ENCODE measurements around the gene ZXDA. TPM values are rescaled to one million over a fixed set of nuclear protein-coding genes. Genes with fewer than 3 reads are reported as not detected.
A peak's percentile ranks its signal among the peaks of the same experiment; 100 is the strongest.

The ZXDA gene
- total RNA-seq, 4 donors from 2014 or later: 4.4 to 19.9 (median 12.1) TPM

DNA sequence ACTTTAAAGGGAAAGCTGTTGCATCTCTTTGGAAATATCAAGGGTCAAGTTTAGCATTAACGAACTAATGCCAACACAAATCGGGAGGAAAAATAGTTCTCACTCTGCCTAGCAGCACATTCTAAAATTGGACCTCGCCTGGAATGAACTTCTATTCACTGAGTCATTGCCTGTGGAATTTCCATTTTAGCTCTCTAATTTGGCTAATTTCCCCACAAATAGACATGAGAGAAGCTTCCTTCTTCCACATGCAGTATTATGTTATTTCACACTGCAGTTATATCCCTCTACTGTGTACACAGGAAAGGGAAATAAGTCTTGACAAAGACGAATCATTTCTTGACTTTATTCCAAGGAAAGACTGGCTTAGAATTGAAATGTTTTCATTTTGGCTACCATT is 9.3 kb downstream of the ZXDA start:
- no peaks in the 10 kb centered on the region for H3K36me3 ChIP-seq
- H3K27ac ChIP-seq: peak overlapping the region in 1 of 2 donors; percentile 45
- intact Hi-C loops (cut with DNase I; ENCODE audit: low total_unique reads): no loop called here
- H3K4me1 ChIP-seq: no peaks in the 10 kb centered on the region
- TF ChIP-seq POLR2A (IDR thresholded peaks at IDR 0.05): no peak
- TF ChIP-seq CTCF (IDR thresholded peaks at IDR 0.05): no peak
- H3K9me3 ChIP-seq: no peaks in the 10 kb centered on the region
- no peak for DNase-seq
- no peak overlapping the region for H3K4me3 ChIP-seq
- H3K27me3 ChIP-seq: no peaks in the 10 kb centered on the region

GRCh38 chrX:57899906-57900305 is 10.4 kb downstream of the ZXDA start:
- no peaks in the 10 kb centered on the region for H3K9me3 ChIP-seq
- intact Hi-C loops (cut with DNase I; ENCODE audit: low total_unique reads): no loop called here
- DNase-seq: no peak
- no peaks in the 10 kb centered on the region for H3K4me1 ChIP-seq
- H3K27me3 ChIP-seq: no peaks in the 10 kb centered on the region
- H3K27ac ChIP-seq: peak overlapping the region in 1 of 2 donors; percentile 45
- H3K36me3 ChIP-seq: no peaks in the 10 kb centered on the region
- no peak for TF ChIP-seq CTCF (IDR thresholded peaks at IDR 0.05)
- no peak for TF ChIP-seq POLR2A (IDR thresholded peaks at IDR 0.05)
- no peak overlapping the region for H3K4me3 ChIP-seq

GRCh38 chrX:57899064-57899463 is 11.2 kb downstream of the ZXDA start:
- Histone ChIP-seq H3K9me3 (no peaks in the 10 kb centered on the region), H3K36me3 (no peaks in the 10 kb centered on the region), H3K27ac (no peak overlapping the region), H3K27me3 (no peaks in the 10 kb centered on the region), H3K4me3 (no peak overlapping the region), H3K4me1 (no peaks in the 10 kb centered on the region)
- intact Hi-C loops (cut with DNase I; ENCODE audit: low total_unique reads): no loop called here
- TF ChIP-seq CTCF (IDR thresholded peaks at IDR 0.05) (no peak), POLR2A (IDR thresholded peaks at IDR 0.05) (no peak)
- DNase-seq: no peak

GRCh38 chrX:57871463-57871862 is 38.8 kb downstream of the ZXDA start:
- intact Hi-C loops (cut with DNase I; ENCODE audit: low total_unique reads): no loop called here

More at GRCh38 chrX:57871463-57871862, 38.8 kb downstream of the ZXDA start:
- DNase-seq: no peak
- H3K27ac ChIP-seq: no peak overlapping the region
- H3K4me1 ChIP-seq: no peaks in the 10 kb centered on the region
- no peaks in the 10 kb centered on the region for H3K36me3 ChIP-seq
- no peaks in the 10 kb centered on the region for H3K9me3 ChIP-seq
- H3K27me3 ChIP-seq: no peaks in the 10 kb centered on the region
- no peak for TF ChIP-seq CTCF (IDR thresholded peaks at IDR 0.05)
- TF ChIP-seq POLR2A (IDR thresholded peaks at IDR 0.05): no peak
- no peak overlapping the region for H3K4me3 ChIP-seq

Other genes with a start within 250 kb of the ZXDA start
- under 1 TPM in 1 of 4 donors, not detected in 3; 0.21 TPM for gene NLRP2B, start 230.2 kb downstream of the ZXDA start, total RNA-seq

Measured in uterus (tissue), 4 donors.